Left hindlimb (tissue), 1 donor: ENCODE results near the gene TGFBR3L.
"Not testable (repeated sequence)": the region's sequence is repeated elsewhere in the genome, so short reads cannot be mapped to it uniquely, and the experiment has no call there.

Source experiments
- DNase-seq: peaks from one replicate; pipeline ENCODE4 v3.0.0-alpha.2; 2018

The TGFBR3L gene

GRCh38 chr19:7928741-7929701, 14.4 kb downstream of the TGFBR3L start:
- peak; percentile 46 for DNase-seq

GRCh38 chr19:7930030-7930429, 15.4 kb downstream of the TGFBR3L start:
- DNase-seq, result not testable (repeated sequence)

- DNase-seq, result no peak
Observed at GRCh38 chr19:7930765-7931164, 16.1 kb downstream of the TGFBR3L start.

GRCh38 chr19:7931221-7932061, 16.8 kb downstream of the TGFBR3L start:
- no peak for DNase-seq

GRCh38 chr19:7932276-7932929, 17.8 kb downstream of the TGFBR3L start:
- DNase-seq, result no peak

GRCh38 chr19:7932930-7933300, 18.3 kb downstream of the TGFBR3L start:
- DNase-seq, result no peak

- DNase-seq, result no peak
Observed at GRCh38 chr19:7933411-7933810, 18.8 kb downstream of the TGFBR3L start.

GRCh38 chr19:7933828-7934725, 19.4 kb downstream of the TGFBR3L start:
- DNase-seq, result no peak

GRCh38 chr19:7934766-7935165, 20.1 kb downstream of the TGFBR3L start:
- no peak for DNase-seq

GRCh38 chr19:7940841-7941240, 26.2 kb downstream of the TGFBR3L start:
- DNase-seq, result no peak

- no peak for DNase-seq
Observed at GRCh38 chr19:7941895-7942596, 27.4 kb downstream of the TGFBR3L start.

GRCh38 chr19:7942981-7943443, 28.4 kb downstream of the TGFBR3L start:
- no peak for DNase-seq

- peak; percentile 99 for DNase-seq
Observed at GRCh38 chr19:7943444-7944176, 29.0 kb downstream of the TGFBR3L start, which contains the start of gene TIMM44. TSS of gene TIMM44 (minus strand) at chr19:7943666. CDS start at chr19:7943651, 15 bp downstream.

- peak; percentile 88 for DNase-seq
Observed at GRCh38 chr19:7944177-7944761, 29.6 kb downstream of the TGFBR3L start.

GRCh38 chr19:7947939-7948338, 33.3 kb downstream of the TGFBR3L start:
- DNase-seq, result no peak

- DNase-seq, result no peak
Observed at GRCh38 chr19:7953060-7953459, 38.4 kb downstream of the TGFBR3L start.

- DNase-seq, result no peak
Observed at GRCh38 chr19:7953576-7953975, 38.9 kb downstream of the TGFBR3L start.

- no peak for DNase-seq
Observed at GRCh38 chr19:7955696-7956095, 41.1 kb downstream of the TGFBR3L start.

GRCh38 chr19:7959211-7959610, 44.6 kb downstream of the TGFBR3L start:
- DNase-seq, result no peak

GRCh38 chr19:7961082-7961481, 46.5 kb downstream of the TGFBR3L start:
- not testable (repeated sequence) for DNase-seq
